Neural cell (in vitro differentiated cells): ENCODE data around the gene RRAS2. TPM values are rescaled to one million over a fixed set of nuclear protein-coding genes. Genes with fewer than 3 reads are reported as not detected.

Source experiments
- H2AFZ ChIP-seq: fragments of 200-600, 300-800 bp; sonication (generic), shearing (Covaris generic); 2 replicates; pipeline ENCODE4 v1.6.0; 2014; ENCODE audit warnings: low read depth, mild to moderate bottlenecking, antibody characterized with exemption, low read length, moderate library complexity
- H3F3A ChIP-seq: fragments of 200-600 bp; shearing (Covaris generic); 2 replicates; pipeline ENCODE4 v1.6.1; 2016; ENCODE audit warnings: mild to moderate bottlenecking, moderate library complexity, mixed read lengths, antibody characterized with exemption, low read length; ENCODE audit not compliant: insufficient read depth, poor library complexity, severe bottlenecking
- H3K27ac ChIP-seq: fragments of 200-600, 300-800 bp; sonication (generic), shearing (Covaris generic); 2 replicates; pipeline ENCODE4 v1.5.1; 2014; ENCODE audit warnings: mild to moderate bottlenecking, low read length, moderate library complexity
- H3K27me3 ChIP-seq: fragments of 300-800, 200-600 bp; sonication (generic), shearing (Covaris generic); 2 replicates; pipeline ENCODE4 v1.6.0; 2014; ENCODE audit warnings: mild to moderate bottlenecking, low read depth, low read length, moderate library complexity; ENCODE audit not compliant: insufficient read depth
- H3K36me3 ChIP-seq: fragments of 300-800, 200-600 bp; sonication (generic), shearing (Covaris generic); 2 replicates; pipeline ENCODE4 v1.5.1; 2014; ENCODE audit warnings: mild to moderate bottlenecking, antibody characterized with exemption, low read length, moderate library complexity; ENCODE audit not compliant: insufficient read depth
- H3K4me2 ChIP-seq: fragments of 300-800, 200-600 bp; sonication (generic), shearing (Covaris generic); 2 replicates; pipeline ENCODE4 v1.6.0; 2014; ENCODE audit warnings: mild to moderate bottlenecking, low read length
- H3K4me3 ChIP-seq: fragments of 300-800, 200-600 bp; sonication (generic), shearing (Covaris generic); 2 replicates; pipeline ENCODE4 v1.5.1; 2014; ENCODE audit warnings: mild to moderate bottlenecking, low read length, moderate library complexity
- H3K79me2 ChIP-seq: fragments of 200-600 bp; shearing (Covaris generic); replicated peaks from 2 replicates; pipeline ENCODE4 v1.6.0; 2014; ENCODE audit warnings: mild to moderate bottlenecking, low read length, moderate library complexity; ENCODE audit not compliant: insufficient read depth
- H3K9ac ChIP-seq: fragments of 300-800, 200-600 bp; sonication (generic), shearing (Covaris generic); 2 replicates; pipeline ENCODE4 v1.6.1; 2016; ENCODE audit warnings: mild to moderate bottlenecking, low read length, mixed read lengths
- H3K9me2 ChIP-seq: fragments of 200-600 bp; shearing (Covaris generic); 2 replicates; pipeline ENCODE4 v1.6.1; 2016; ENCODE audit warnings: mild to moderate bottlenecking, low read length, mixed read lengths; ENCODE audit not compliant: insufficient read depth
- H3K9me3 ChIP-seq: fragments of 200-600, 300-800 bp; sonication (generic), shearing (Covaris generic); 2 replicates; pipeline ENCODE4 v1.6.1; 2016; ENCODE audit warnings: mild to moderate bottlenecking, mixed run types, low read length, moderate library complexity, mixed read lengths
- H4K20me1 ChIP-seq: fragments of 200-600 bp; shearing (Covaris generic); 2 replicates; pipeline ENCODE4 v1.6.1; 2016; ENCODE audit warnings: mild to moderate bottlenecking, mixed run types; ENCODE audit not compliant: insufficient read depth
- EP300 ChIP-seq: fragments of 450-650 bp; conservative IDR thresholded peaks from 2 replicates; pipeline ENCODE4 v1.6.1; 2014; ENCODE audit warnings: antibody characterized with exemption, mild to moderate bottlenecking, moderate library complexity; ENCODE audit not compliant: poor library complexity, severe bottlenecking
- EZH2 ChIP-seq: fragments of 200-600, 300-800 bp; shearing (Covaris generic), sonication (generic); IDR thresholded peaks from 2 replicates; pipeline ENCODE4 v1.6.1; 2014; ENCODE audit warnings: antibody characterized with exemption, low read length, borderline replicate concordance, mild to moderate bottlenecking; ENCODE audit not compliant: insufficient read depth, poor library complexity, severe bottlenecking
- MXI1 ChIP-seq: fragments of 450-650 bp; conservative IDR thresholded peaks from 2 replicates; pipeline ENCODE4 v1.6.1; 2014; ENCODE audit warnings: antibody characterized with exemption, mild to moderate bottlenecking; ENCODE audit not compliant: poor library complexity, severe bottlenecking
- POLR2AphosphoS5 ChIP-seq: IDR thresholded peaks from 2 replicates; pipeline ENCODE4 v1.6.1; 2012
- RAD21 ChIP-seq: fragments of 450-650 bp; conservative IDR thresholded peaks from 2 replicates; pipeline ENCODE4 v1.6.1; 2014; ENCODE audit warnings: antibody characterized with exemption, mild to moderate bottlenecking, moderate library complexity
- SMC3 ChIP-seq: fragments of 450-650 bp; conservative IDR thresholded peaks from 2 replicates; pipeline ENCODE4 v1.6.1; 2014; ENCODE audit warnings: antibody characterized with exemption, mild to moderate bottlenecking, moderate library complexity; ENCODE audit not compliant: poor library complexity
- TAF1 ChIP-seq: IDR thresholded peaks from 2 replicates; pipeline ENCODE4 v1.6.1; 2012; ENCODE audit warnings: low read depth
- polyA plus RNA-seq: library from polyadenylated mRNA; depleted of rRNA; stranded (reverse); fragments of >200 nt; gene quantifications from 2 replicates; pipeline ENCODE4 v1.2.3, GENCODE V29; 2014
- TF ChIP-seq, protein P1 (sequence below): IDR thresholded peaks from 2 replicates; pipeline ENCODE4 v1.6.1; 2012; ENCODE audit warnings: borderline replicate concordance
- TF ChIP-seq, protein P2 (sequence below): fragments of 450-650 bp; IDR thresholded peaks from 2 replicates; pipeline ENCODE4 v1.5.1; 2014; ENCODE audit warnings: antibody characterized with exemption, mild to moderate bottlenecking, moderate library complexity; ENCODE audit not compliant: poor library complexity, severe bottlenecking

RRAS2 gene
- polyA plus RNA-seq, 1 donor from 2014 or later, result 47.3 TPM

- no peak overlapping the region for H3K9ac ChIP-seq
- no peak overlapping the region for H2AFZ ChIP-seq
- H3K79me2 ChIP-seq, result no peaks in the 10 kb centered on the region
- H4K20me1 ChIP-seq, result no peaks in the 10 kb centered on the region
- H3K27me3 ChIP-seq, result no peaks in the 10 kb centered on the region
- no peak overlapping the region for H3K4me2 ChIP-seq
- TF ChIP-seq TAF1, result no peak
- TF ChIP-seq, protein P1, sequence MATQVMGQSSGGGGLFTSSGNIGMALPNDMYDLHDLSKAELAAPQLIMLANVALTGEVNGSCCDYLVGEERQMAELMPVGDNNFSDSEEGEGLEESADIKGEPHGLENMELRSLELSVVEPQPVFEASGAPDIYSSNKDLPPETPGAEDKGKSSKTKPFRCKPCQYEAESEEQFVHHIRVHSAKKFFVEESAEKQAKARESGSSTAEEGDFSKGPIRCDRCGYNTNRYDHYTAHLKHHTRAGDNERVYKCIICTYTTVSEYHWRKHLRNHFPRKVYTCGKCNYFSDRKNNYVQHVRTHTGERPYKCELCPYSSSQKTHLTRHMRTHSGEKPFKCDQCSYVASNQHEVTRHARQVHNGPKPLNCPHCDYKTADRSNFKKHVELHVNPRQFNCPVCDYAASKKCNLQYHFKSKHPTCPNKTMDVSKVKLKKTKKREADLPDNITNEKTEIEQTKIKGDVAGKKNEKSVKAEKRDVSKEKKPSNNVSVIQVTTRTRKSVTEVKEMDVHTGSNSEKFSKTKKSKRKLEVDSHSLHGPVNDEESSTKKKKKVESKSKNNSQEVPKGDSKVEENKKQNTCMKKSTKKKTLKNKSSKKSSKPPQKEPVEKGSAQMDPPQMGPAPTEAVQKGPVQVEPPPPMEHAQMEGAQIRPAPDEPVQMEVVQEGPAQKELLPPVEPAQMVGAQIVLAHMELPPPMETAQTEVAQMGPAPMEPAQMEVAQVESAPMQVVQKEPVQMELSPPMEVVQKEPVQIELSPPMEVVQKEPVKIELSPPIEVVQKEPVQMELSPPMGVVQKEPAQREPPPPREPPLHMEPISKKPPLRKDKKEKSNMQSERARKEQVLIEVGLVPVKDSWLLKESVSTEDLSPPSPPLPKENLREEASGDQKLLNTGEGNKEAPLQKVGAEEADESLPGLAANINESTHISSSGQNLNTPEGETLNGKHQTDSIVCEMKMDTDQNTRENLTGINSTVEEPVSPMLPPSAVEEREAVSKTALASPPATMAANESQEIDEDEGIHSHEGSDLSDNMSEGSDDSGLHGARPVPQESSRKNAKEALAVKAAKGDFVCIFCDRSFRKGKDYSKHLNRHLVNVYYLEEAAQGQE, result no peak
- TF ChIP-seq RAD21, result no peak
- no peak for TF ChIP-seq SMC3
- no peak for TF ChIP-seq MXI1
- TF ChIP-seq POLR2AphosphoS5, result no peak
- TF ChIP-seq, protein P2, sequence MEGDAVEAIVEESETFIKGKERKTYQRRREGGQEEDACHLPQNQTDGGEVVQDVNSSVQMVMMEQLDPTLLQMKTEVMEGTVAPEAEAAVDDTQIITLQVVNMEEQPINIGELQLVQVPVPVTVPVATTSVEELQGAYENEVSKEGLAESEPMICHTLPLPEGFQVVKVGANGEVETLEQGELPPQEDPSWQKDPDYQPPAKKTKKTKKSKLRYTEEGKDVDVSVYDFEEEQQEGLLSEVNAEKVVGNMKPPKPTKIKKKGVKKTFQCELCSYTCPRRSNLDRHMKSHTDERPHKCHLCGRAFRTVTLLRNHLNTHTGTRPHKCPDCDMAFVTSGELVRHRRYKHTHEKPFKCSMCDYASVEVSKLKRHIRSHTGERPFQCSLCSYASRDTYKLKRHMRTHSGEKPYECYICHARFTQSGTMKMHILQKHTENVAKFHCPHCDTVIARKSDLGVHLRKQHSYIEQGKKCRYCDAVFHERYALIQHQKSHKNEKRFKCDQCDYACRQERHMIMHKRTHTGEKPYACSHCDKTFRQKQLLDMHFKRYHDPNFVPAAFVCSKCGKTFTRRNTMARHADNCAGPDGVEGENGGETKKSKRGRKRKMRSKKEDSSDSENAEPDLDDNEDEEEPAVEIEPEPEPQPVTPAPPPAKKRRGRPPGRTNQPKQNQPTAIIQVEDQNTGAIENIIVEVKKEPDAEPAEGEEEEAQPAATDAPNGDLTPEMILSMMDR, result peak; percentile 55
- TF ChIP-seq EP300, result no peak
- no peaks in the 10 kb centered on the region for H3K36me3 ChIP-seq
- H3F3A ChIP-seq, result no peaks in the 10 kb centered on the region
- no peak overlapping the region for H3K27ac ChIP-seq
- no peak overlapping the region for H3K4me3 ChIP-seq
- H3K9me3 ChIP-seq, result no peaks in the 10 kb centered on the region
- H3K9me2 ChIP-seq, result no peaks in the 10 kb centered on the region
These were observed 50.7 kb downstream of the RRAS2 start for GRCh38 chr11:14308114-14308896.

- TF ChIP-seq, protein P2, result no peak
- no peak for TF ChIP-seq EZH2
- TF ChIP-seq MXI1, result no peak
- no peak for TF ChIP-seq SMC3
- TF ChIP-seq, protein P1, result no peak
- no peak for TF ChIP-seq TAF1
- no peak for TF ChIP-seq RAD21
- TF ChIP-seq POLR2AphosphoS5, result no peak
- no peak for TF ChIP-seq EP300
- Histone ChIP-seq H3K27ac (no peak overlapping the region), H3K9me2 (no peaks in the 10 kb centered on the region), H3K79me2 (peaks cover 6% of the 10 kb centered on the region), H3K9me3 (no peaks in the 10 kb centered on the region), H3K9ac (no peak overlapping the region), H2AFZ (no peak overlapping the region), H3K36me3 (no peaks in the 10 kb centered on the region), H3F3A (no peaks in the 10 kb centered on the region), H3K4me2 (no peak overlapping the region), H3K27me3 (no peaks in the 10 kb centered on the region), H4K20me1 (no peaks in the 10 kb centered on the region), H3K4me3 (no peak overlapping the region)
These were observed 52.5 kb downstream of the RRAS2 start for GRCh38 chr11:14306481-14306880.
